Measurements from ENCODE around the gene FARP1.
"Not testable (repeated sequence)": the region's sequence is repeated elsewhere in the genome, so short reads cannot be mapped to it uniquely, and the experiment has no call there.

The FARP1 gene

DNA sequence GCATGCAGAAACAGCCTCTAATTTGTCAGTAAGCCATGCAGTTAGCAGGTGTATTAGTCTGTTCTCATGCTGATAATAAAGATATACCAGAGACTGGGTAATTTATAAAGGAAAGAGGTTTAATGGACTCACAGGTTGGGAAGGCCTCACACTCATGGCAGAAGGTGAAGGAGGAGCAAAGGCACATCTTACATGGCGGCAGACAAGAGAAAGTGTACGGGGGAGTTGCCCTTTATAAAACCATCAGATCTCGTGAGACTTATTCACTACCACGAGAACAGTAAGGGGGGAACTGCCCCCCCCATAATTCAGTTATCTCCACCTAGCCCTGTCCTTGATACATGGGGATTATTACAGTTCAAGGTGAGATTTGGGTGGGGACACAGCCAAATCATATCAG, 87.9 kb downstream of the FARP1 start:
- not testable (repeated sequence) for DNase-seq

DNA sequence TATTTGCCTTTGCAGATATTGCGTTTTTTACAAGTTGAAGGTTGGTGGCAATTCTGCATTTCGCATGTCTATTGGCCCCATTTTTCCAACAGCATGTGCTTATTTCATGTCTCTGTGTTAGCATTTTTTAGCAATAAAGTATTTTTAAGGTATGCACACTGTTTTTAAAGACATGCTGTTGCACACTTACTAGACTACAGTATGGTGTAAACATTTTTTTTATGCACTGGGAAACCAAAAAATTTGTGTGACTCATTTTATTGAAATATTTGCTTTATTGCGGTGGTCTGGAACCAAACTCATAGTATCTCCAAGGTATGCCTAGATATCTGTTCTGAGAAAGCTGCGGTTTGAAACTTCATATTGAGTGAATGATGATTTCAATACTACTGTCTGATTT, 89.6 kb downstream of the FARP1 start:
- no peak for DNase-seq

DNA sequence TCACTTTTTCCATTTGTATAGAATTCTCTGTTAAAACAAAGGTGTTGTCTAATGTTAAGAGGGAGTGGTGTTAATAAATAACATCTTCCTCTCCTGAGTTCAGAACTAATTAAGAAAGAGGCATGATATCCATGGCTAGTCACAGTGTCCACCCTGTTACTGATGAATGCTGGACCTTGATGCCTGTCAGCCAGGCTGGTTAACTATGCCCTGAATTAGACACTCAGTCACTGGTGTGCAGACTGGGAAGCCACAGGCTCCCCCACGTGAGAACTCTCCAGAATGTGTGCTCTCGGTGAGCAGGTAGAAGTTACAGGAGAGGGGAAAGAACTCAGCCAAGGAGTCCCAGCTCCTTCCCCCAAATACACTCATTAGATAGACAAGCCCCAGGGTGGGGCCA, 90.2 kb downstream of the FARP1 start:
- DNase-seq: no peak

DNA sequence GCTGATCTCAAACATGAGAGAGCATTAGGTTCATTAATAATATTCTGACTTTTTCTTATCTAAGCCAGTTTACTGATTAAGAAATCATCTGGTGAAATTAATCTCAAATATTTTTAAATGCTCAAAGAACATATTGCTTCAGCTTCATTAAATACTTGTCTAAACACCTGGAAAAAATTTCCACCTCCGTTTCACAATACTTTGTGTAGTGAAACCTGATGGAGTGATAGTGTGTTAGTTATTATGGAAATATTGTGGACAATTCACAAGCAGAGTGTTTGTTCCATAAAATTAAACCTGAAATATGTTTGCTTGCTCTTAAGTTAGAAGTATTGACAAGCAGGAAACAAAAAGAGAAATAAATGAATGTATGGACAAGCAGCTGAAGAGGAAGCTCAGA, 91.5 kb downstream of the FARP1 start:
- DNase-seq: no peak

DNA sequence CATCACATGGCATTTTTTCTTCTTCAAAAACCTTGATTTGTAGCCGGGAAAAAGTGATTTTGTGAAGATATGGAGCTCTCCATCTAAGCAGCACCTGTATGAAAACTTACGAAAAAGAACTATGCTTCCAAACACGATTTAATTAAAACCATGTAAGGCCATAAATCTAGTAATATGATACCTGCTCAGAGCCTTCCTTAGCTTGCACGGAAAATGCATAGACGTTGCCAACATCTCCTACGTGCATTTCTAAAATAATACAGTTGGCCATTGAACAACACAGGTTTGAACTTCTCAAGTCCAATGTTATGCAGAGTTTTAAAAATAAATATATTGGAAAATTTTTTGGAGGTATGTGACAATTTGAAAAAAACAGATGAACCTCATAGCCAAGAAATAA, 93.3 kb downstream of the FARP1 start:
- no peak for DNase-seq

DNA sequence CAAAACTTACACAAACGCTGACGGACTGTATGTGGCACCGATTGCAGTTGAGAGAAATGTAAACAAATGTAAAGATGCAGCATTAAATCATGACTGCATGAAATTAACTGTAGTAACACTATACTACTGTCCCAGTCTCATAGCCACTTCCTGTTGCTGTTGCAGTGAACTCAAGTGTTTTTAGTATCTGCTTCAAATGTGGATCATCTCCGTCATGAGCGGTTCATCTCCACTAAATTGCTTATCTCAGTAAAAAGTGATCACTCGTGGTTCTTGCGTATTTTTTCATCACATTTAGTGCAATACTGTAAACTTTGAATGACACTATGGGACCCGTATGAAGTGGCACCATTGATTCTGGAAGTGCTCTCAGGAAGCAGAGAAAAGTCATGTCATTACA, 94.4 kb downstream of the FARP1 start:
- no peak for DNase-seq

DNA sequence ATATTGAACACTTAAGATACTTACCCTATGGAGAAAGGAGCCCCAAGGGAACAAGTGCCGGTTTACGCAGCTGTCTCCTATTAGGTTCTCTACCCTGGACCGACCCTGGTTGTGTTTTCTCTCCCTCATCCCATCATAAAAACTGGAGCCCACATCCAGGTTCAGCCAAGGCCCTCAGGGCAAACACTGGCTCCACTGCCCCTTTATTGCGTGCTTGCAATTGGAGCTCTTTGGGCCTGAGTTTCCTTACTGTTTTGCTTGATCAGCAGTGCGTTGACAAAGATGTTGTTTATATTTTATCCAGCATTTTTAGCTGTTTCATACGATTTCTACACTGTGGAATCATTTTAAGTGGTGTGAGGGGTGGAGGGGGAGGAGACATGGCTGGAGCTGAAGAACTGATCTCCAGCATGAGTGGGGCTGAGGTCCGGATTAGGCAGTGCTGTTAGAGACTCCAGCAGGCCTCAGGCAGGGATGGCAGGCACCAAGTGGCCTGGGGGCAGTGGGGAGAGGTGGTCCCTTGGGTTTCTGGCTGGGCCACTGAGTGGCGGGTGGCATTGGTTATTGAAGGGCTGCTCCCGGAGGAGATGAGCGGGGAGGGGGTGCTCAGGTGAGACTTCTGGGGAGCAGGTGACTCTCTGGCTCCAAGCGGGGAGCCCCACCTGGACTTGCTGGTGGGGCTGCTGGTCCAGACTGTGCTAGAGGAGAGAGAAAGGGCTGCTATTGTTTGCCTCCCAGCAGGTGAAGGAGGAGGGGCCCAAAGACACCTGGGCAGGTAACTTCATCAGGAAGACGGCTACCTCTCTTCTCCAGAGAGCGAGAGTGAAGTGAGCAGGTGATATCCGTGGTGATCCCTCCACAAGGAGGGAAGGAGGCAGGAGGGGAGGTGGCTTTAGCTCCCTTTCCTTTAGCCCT, 96.5 kb downstream of the FARP1 start:
- no peak for DNase-seq

DNA sequence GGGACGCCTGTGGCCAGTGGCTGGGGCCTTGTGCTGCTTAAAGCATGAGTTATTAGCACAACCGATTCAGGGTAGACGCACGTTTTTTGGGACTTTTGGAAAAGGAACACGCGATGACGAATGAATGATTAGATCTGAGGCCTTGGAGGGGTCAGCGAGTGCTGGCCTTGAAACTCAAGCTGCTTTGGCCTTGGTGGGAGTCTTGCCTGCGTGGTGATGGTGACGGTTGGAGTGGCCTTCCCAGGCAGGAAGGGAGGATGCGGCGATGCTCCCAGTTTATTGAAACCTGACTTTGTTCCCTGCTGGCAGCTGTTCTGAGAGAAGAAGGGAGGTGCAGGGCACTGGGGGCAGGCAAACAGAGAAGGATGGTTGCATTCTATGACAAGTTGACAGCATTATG, 97.2 kb downstream of the FARP1 start:
- no peak for DNase-seq

DNA sequence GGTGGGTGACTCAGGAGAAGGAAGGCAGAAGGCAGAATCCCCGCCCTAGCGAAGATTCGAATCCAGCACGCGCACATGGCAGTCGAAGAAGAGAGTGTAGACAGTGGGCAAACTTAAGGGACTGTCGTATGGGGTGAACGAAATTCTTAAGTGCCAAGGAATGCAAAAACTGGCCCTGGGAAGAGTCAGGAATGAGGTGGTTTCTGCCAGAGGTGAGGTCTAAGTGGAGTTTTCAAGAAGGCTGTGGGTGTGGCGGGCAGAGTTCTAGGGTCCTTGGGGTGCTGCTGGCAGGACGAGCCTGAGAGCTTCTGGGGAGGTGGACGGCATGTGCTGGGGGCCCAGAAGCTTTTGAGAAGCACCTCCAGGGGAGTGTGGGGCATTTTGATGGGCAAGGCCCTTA, 98.1 kb downstream of the FARP1 start:
- no peak for DNase-seq

DNA sequence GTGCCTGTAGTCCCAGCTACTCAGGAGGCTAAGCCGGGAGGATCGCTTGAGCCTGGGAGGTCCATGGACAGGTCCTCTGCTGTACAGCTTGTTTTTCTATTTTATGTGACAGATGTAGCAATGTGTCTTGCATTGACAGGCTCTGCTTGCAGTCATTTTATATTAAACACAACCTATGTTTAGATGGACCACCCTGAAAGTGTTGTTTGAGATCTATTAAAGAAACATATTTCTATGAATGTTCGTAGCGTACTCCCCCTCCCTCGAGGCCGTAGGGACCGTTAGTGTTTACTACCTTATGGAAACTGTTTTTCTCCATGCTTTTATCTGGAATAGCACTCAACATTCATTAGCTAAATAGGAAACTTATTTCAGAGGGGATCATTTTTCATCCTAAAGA, 99.1 kb downstream of the FARP1 start:
- DNase-seq: no peak

DNA sequence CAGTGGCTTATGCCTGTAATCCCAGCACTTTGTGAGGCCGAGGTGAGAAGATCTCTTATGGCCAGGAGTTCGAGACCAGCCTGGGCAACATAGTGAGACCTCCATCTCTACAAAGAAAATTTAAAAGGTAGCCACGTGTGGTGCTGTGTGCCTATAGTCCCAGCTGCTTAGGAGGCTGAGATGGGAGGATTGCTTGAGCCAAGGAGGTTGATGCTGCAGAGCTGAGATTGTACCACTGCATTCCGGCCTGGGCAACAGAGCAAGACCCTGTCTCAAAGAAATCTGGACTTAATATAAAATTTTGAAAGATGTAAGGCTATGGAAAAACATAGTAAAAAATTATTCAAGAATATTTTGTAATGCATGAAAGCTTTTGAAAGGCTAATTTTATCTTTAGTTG, 99.5 kb downstream of the FARP1 start:
- no peak for DNase-seq

DNA sequence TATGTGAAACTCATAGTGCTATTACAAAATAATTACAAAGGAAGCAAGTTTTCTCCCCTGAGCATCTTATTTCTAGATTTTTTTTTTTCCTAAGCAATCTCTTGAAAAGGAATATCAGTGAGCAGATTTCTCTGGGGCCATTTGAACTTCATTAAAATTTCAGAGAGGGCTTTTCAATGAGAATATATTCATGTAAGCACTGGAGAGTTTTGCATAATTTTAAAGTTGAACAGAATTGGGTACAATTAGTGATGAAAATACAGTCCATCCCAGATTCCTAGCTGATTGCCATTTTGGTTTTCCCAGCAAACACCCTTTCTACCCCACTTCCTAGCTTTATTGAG, 101.0 kb downstream of the FARP1 start:
- no peak for DNase-seq

DNA sequence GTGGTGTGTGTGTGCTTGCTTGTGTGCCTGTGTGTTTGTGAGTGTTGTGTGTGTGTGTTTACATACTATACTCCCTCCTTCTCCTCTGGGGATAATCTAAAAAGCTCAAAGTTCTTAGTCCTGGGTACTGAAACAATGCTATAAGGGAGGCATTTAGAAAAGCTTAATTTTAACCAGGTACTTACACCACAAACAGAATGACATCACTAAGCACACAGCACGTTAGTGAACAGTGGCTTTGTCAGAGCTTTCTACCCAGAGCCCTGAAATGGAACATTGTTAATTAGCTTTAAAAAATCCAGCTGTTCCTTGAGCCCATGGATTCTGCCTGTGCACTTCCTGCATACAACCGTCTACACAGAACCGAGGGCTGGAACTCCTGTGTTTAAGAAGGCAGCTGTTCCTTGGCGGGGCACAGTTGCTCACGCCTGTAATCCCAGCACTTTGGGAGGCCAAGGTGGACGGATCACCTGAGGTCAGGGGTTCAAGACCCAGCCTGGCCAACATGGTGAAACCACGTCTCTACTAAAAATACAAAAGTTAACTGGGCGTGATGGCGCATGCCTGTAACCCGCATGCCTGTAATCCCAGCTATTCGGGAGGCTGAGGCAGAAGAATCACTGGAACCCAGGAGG, 103.8 kb downstream of the FARP1 start:
- no peak for DNase-seq

DNA sequence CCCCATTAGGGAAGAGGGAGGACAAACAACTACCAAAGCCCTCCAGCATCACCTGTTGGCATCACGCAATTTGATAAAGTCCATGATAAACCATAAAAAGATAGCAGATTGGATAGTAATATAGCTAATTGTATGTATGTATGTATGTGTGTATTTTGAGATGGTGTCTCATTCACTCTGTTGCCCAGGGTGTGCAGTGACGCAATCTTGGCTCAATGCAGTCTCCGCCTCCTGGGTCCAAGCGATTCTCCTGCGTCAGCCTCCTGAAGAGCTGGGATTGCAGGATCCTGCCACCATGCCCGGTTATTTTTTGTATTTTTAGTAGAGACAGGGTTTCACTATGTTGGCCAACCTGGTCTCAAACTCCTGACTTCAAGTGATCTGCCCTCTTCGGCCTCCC, 108.8 kb downstream of the FARP1 start:
- no peak for DNase-seq

DNA sequence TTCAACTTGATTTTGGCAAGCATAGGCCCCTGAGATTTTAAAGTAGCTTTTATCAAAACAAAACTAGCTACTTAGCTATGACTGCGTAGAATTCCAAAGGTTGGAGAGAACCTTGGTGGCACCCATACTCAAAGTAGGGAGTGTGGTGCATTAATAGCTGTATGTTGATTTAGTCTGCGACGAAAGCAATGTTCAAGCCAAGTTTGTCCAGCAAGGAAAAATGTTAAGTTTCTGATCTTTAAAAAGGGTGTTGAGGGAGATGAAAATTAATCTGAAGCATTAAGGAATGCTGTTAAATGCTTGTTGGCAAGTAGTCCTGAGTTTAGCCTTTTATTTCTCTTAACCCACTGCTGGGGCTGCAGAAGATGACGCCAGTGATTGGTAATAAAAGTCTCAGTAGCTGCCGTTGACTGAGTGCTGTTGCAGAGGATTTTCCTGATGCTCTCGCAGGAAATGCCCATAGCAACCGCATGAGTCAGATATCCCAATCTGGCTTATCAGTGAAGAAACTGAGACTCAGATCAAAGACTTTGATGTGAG, 110.1 kb downstream of the FARP1 start:
- DNase-seq: no peak

DNA sequence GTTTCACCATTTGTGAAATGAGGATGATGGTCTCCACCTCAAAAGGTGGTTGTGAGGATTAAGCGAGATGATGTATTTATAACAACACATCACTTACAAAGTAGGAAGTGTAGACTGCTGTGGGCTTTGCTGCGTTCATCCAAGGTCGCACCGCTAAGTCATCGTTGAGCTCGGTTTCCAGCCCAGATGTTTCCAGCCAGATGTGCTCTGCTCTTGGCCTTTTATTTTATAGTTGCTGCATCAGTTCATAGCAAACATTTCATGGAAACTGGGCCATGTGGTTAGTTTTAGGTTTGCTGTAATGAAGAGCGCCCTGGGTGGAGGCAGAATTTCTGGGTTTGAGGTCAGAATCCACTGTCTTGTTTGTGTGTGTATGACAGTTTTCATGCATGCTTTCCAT, 110.6 kb downstream of the FARP1 start:
- no peak for DNase-seq

DNA sequence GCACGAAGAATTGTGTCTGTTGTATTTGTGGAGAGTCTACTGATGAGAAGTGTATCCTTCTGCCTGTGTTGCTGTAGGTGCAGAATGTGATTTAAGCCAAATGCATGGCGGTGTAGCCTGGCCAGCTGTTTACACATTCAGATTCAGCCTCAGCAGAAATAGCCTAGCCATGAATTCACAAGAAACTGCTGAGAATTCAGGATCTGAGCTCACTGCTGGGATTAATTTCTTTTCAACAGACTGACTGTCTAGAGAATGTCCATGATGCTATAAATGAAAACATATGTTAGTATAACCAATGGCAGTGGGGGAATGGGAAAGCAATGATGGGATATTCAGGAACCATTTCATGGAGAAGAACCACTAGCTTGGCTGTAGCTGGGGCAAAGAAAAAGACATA, 111.6 kb downstream of the FARP1 start:
- DNase-seq: no peak

DNA sequence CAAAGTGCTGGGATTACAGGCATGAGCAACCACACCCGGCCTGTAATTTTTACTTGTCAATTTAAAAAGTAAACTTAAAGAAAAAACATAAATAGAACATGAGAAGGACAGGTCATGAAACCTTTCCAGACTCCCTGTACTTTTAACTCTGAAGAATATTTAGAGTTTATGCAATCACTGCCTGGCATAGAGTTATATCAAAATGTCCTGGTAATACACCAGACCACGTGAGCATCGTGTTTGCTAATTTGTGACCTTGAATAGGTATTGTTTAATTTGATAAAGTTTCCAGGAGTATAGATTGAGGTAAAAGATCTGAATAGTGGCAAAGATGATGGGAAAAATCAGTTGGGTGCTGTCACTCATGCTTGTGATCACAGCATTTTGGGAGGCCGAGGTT, 115.3 kb downstream of the FARP1 start:
- DNase-seq: no peak

DNA sequence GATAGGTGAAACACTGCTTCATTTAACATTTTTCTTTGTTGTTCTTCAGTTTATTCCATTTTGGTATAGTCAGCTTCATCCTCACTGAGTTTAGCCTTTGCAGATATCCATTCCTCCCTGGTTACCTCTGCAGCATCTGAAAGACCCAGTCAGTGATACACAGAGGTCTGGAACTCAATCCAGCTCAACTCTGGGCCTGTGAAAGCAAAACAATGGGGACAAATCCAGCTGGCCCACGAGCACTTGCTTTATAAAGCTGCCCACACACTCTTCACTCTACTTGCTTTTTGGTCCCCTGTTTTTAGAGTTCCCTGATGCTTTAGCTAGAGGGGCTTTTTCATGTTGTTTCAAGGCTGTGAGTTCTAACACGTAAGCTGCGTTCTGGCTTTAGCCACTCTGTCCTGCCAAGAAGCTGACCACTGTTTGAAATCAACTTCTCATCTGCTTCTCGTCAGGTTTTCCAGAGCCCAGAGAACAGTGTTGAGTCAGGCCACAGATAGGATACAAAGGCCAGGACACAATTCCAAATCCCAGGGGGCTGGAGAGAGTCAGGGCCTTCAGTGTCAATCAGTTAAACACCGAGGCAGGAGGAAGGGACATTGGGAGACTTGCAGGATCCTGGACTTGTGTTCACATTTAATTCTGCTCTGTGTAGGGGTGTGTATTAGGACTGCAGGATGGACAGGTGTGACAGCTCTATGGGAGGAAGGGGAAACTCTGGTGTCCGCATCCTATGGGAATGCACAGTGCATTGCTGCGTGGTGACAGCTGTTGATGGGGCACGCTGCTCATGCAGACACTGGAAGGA, 117.7 kb downstream of the FARP1 start:
- no peak for DNase-seq

DNA sequence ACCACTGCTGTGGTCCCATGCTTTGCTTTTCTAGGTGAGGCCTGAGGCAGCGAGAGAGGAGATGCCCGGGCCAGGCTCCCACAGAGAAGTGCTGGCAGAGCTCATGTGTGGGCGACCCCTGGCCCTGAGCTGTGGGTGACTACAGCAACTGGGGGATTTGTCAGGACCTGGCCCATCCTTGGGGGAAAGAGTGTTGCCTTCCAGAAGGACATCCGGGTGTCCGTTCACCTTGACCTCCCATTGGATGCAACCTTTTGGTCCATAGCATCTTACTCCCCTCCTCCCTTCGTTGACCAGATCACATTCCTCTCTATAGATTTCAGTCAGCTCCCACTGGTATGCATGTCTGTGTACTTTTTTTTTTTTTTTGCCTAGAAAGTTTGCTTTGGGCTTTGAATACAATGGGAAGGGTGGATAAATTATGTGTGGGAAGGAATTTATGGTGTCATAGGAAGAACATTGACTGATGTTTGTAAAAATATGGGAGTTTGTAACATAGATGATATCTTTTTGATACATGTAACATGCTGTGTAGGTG, 118.3 kb downstream of the FARP1 start:
- DNase-seq: no peak

DNA sequence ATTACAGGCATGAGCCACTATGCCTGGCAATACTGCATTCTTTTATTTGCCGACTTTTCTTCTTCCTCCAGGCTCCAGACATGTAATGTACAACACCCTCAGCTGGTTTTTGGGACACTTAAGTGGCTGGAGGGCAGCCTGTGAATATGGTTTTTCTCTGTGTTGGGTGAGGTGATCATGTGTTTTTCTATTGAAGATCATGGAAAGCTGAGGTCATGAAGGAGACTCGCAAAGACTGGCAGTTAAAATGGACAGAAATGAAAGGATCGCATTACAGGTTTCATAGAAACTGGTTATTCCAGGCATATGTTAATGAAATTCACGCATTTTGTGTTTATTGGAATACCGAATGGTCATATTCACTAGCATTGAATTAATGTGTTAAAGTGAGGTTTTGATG, 119.4 kb downstream of the FARP1 start:
- no peak for DNase-seq

DNA sequence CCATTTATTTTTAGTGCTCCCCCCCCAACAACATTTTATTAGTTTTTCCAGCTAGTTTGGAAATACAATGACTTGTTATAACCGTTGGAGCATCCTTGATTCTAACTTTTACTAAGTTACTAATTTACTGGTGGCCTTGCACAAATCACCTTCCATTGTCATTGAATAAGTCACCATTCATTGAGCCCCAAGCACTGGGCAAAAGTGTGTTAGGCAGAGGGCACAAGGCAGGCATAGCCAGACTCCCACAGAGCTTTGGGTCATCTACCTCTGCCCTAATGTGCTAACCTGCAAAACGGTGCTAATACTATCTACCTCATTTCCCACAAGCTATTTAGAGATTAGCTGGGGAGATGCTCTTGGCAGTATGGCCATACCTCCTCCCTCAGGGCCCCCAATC, 120.9 kb downstream of the FARP1 start:
- DNase-seq: no peak

DNA sequence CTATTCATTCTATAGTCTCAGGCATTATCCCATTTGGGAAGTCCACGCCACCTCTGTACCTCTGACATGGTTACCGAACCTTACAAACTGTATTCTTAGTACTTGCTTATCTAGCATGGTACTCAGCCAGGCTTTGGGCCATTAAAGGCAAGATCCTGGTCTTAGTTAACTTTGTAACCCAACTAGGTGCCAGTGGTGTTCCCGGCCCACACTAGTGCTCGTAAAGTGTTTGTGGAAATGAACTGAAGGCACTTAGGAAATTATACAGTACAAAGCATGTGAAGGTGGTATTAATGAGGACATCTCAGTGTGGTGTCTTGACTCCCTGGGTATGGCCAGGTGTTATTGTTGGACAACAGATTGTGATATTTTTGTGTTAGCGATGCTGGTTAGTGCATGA, 122.0 kb downstream of the FARP1 start:
- DNase-seq: no peak

All from GOT3 (cell line).